SIG-M5 treated with dmso at 0.1 percent for 504 hours (cell line): Measurements from ENCODE around the gene INO80B.

Experiments
- DNase-seq: peaks from one replicate; lab custom pipeline; 2025; ENCODE audit not compliant: unreplicated experiment; lab: John Stamatoyannopoulos, UW

The INO80B gene

DNA sequence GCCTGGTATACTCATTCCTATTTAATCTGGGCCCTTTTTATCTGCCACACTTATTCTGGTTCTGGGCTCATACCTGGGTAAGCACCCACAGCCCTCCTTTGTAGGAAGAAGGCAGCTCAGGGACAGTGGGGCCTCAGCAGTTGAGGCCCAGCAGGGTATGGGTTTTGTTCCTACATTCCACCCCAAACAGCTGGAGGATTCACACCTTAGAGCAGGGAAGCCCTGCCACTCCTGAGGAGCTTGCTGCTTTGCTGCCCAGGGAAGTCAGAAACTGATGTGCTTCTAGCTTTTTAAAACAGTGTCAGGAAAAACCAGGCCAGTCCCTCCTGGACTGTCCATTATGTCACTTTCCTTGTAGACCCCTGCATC, 45.7 kb downstream of the INO80B start:
- no peak for DNase-seq

DNA sequence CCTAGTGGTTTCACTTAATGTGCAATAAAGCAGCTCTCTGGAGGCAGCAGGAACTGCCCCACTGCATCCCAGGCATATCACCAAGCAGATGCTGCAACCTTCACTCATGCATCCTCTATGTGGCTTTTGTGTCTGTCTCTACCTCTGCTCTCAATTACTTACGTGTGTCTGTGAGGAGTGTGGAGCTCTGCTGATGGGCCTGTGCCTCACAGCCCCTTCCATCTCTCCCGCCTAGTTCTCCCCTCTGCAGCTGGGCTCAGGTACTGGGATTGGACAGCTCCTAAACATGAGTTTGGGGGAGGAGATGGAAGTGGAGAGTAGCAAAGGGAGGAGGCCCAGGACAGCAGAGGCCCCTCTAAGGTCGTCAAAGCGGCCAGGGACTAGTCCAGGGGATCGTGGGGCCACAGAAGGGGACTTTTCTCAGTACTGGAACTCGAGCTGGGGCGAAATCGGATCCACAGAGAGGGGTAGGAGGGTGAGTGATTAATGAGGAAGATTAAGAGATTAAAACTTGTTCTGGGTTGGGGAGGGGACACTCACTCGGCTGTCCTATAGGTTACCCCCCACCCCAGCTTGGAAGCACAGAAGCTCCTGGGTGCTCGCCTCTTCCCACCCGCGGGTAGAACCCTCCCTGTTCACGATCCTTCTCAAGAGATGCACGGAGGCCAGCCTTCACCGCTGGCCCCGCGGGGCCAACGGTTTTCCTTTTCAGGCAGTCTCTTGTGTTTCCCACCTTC, 46.6 kb downstream of the INO80B start:
- DNase-seq = no peak

DNA sequence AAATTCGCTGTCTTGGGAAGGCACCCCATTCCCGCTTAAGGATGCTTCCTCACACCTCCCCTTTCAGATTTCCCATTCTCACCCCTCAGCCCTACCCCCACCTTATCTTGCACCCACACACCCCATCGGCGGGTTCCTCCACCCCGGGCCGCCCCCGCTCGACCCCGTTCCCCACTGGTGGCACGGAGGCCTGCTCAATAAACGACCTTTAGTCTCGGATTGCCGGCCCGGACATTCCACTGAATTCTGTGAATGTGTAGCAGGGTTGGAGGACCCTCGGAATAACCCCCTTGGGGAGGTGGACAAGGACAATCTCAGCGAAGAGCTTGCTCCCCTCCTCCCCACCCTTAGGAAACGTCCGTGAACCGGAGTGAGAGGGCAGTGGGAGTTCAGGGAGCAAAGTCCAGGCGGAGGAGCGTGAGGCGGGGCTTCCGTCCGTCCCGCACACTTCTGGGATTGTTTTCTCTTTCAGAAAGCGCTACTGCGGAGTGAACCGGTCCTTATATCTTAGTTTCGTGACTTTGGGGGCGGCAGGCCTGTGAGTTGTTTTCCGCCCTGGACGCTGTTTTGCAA, 47.3 kb downstream of the INO80B start:
- no peak for DNase-seq

DNA sequence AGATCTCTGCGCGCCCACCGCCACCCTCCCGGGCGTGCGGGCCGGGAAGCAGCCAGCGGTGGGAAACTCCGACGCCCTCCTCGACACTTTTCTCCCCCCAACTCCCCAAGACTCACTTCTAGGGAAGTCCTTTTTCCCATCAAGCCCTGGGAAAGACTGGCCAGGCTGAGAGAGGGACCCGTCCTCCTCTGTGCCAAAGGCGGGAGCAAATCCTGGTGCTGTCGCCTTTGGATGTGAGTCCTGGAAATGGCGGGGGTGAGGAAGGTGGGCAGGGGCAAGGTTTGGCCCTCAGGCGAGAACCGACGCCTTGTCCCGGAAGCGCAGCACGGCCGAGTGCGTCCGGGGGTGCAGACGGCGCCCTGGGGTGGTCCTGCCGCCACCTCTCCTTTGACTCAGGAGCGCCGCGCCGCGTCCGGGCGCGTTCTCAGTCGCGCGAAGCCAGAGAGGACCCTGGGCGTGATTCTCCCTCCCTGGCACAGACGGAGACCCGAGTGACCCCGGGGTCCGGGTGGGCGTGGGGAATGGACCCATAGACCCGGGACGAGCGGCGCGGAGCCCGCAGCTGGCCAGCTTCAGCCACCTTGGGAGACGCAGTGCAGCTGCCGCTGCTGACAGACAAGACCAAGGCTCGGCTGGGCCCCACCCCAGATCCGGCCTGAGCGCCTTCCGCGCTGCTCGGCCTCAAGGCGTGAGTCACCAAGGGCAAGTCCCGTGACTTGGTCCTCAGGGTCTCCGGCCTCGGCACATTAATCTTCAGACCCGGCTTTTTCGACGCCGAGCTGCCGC, 48.0 kb downstream of the INO80B start:
- peak; percentile 45 for DNase-seq

DNA sequence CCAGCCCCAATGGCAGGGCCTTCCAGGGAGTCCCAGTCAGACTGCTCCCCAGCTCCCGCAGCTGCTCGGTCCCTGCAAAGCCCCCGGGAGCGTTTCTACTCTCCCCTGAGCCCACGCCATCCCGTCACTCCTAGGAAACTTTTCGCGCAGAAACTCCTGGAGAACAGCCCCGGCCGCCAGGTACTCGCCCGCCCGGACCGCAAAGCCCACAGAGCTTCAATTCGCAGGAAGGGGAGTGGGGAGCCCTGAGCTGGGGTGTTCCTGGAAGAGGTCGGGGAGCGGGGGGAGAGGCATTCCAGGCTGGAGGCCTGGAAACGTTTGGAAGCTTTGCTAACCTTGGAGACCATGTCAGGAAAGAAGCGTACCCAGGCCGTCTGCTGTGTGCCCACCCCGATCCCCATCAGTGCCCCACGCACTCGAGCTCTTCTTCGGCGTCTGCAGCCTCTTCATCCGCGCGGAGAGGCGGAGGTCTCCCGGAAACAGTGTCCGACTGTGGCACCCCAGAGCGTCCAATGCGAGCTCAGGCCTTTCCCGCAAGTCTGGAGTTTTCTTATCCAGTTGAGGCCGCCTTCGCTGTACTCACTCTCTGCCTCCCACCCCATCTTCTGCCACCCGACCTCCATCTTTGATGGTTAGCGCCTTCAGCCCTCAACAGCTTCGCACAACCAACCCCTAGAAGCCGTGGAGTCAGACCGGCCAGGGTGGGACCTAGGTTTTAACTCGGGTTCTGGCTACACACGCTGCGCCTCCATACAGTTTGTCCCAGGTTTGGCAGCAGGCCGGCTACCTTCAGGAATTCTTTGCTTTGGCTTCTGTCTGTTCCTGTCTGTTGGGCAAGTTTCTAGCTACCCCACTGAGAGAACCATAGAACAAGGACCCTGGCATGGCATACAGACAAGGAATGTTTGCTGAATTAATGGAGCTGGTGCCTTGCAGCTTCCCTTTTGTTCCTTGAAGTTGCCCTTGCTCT, 48.9 kb downstream of the INO80B start:
- no peak for DNase-seq

DNA sequence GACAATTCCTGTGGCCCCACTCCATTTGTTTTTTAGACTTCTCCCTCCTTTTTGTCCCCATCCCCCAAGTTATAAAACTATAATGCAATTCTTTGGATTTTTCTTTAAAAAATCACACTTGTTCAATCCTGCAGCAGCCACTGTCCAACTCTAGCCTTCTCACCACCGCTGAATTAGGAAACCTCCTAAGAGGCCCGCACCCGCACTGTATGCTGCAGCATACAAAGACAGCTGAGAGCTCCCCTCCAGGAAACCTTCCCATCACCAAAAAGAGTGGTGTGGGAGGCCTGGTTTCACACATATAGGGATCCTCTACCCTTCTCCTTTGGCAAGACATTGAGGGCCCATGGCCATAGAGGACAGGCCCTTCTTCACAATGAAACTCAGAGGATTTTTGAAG, 49.7 kb downstream of the INO80B start:
- no peak for DNase-seq

DNA sequence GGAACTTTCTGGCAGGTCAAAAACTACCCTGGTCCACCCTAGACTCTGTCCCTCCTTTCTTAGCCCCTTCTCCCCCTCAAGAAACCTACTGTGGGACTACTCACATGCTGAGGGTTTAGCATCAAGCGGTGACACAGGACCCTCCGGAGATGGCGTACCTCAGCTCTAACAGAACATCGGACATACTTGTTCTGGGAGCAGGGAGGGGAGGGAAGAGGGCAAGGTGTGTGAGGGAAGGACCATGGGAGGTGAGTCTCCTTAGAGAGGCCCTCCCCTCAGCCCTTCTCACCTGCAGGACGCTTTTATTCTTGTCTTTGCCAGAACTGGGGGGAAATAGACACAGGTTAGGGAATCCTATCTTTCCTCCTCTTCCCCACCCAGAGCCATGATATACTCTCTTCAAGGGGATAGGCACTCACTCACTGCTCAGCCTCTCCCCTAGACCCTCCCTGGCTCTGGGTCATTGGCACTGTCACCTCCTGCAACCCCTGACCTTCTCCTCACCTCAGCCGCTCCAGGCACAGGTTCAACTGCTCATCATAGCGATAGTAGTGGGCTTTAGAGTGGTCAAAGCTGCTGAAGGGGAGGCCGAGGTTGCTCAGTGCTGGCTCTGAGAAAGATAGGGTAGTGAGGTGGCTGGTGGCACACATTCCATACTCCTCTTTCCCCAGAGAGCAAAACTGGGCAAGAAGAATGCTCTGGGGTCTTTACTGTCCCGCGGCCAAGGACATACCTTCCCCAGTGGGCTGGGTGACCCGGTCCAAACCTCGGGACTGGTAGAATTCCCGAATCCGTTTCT, 50.8 kb downstream of the INO80B start:
- DNase-seq = no peak

DNA sequence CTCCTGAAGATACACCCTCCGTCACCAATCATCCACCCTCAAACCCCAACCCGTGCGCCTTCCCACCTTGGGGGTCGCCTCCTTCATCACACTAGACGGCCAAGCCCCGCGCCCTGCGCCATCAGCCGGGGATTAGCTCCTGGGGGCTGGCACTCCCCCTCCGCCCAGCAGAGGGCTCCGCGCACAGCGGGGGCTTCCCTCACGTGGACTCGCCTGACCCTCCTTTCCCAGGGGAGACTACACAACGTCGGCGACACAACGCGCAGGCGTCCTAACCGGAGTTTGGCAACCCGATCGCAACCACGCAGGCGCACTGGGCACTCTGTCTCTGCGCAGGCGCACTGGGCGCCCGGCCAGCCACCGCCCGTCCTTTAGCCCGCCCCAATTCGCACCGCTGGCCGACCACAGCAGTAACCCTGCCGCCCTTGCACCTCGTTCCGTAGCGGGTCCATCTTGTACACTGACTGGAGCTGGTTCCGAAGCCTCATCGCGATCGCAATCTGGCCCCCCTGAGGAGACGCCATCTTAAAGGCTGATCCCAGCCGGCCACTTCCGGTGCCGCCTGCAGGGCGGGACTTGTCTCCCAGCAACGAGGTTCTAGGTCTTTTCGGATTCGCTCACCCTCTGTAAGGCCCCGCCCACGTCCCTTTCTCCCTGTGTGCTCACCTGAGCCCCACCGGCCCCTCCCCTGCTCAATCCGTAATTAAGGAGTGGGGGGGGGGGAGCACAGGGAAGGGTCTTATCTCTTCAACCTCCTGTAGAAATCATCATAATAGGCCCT, 52.4 kb downstream of the INO80B start, which contains the start of gene PCGF1:
TSS of gene PCGF1 (minus strand) at position 551 of the 781 bp plus-strand sequence. CDS start at position 524, 27 bp downstream.
- DNase-seq = peak; percentile 95
